HG02798 (cell line): ENCODE results near the gene CEP85.

Experiments used
- ATAC-seq: cut with Tn5 transposase; IDR thresholded peaks from one replicate; pipeline ENCODE4 v1.9.1; 2021; ENCODE audit warnings: mild to moderate bottlenecking; ENCODE audit not compliant: unreplicated experiment, poor library complexity

The CEP85 gene

GRCh38 chr1:26275580-26276431, 41.8 kb downstream of the CEP85 start:
- ATAC-seq, result no peak

- ATAC-seq, result no peak
Observed at GRCh38 chr1:26276432-26276838, 42.4 kb downstream of the CEP85 start.

GRCh38 chr1:26277261-26277661, 43.3 kb downstream of the CEP85 start:
- no peak for ATAC-seq

- ATAC-seq, result no peak
Observed at GRCh38 chr1:26277719-26278118, 43.7 kb downstream of the CEP85 start.

GRCh38 chr1:26278303-26278702, 44.3 kb downstream of the CEP85 start:
- ATAC-seq, result no peak

DNA sequence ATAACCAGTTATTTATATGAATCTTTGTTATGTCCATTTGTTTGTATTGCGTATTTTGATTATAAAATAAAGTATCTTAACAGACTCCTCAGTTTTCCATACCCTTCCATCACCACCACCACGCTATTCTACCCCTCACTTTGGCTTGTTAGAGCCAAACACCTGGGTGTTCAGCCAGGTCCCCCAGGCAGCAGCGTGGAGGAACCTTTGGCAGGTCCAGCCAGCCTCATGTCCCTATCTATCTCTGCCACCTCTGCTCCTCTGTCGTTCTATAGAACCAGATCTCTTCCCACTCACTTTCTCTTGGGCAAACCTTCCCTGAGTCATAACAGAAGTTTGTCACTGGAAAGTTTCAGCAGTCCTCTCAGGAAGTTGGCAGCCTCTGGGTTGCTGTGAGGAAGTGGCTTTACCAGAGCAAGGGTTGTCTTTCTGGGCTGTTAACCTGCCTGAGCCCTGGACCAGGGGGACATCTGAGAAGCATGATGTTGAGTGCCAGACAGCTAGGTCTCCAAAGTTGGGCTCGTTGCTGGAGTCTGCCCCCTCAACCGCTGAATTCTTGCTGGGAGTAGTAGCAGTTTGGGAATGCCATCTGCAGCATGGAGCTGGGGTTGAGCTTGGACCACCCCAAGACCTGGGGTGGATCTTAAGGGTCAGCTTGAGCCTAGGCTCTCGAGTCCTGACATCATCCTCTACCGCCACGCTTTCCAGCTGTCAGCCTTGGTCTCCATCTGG, 44.9 kb downstream of the CEP85 start:
- ATAC-seq, result no peak

GRCh38 chr1:26279456-26280332, 45.7 kb downstream of the CEP85 start, which contains the start of gene SH3BGRL3:
TSS of gene SH3BGRL3 (plus strand) at chr1:26280086. CDS start at chr1:26280156, 70 bp downstream.
- peak; percentile 76 for ATAC-seq

- no peak for ATAC-seq
Observed at GRCh38 chr1:26280333-26281042, 46.5 kb downstream of the CEP85 start.

- ATAC-seq, result no peak
Observed at GRCh38 chr1:26281091-26281958, 47.3 kb downstream of the CEP85 start.

- ATAC-seq, result no peak
Observed at GRCh38 chr1:26281971-26282370, 48.0 kb downstream of the CEP85 start.

GRCh38 chr1:26282401-26282918, 48.5 kb downstream of the CEP85 start:
- no peak for ATAC-seq

DNA sequence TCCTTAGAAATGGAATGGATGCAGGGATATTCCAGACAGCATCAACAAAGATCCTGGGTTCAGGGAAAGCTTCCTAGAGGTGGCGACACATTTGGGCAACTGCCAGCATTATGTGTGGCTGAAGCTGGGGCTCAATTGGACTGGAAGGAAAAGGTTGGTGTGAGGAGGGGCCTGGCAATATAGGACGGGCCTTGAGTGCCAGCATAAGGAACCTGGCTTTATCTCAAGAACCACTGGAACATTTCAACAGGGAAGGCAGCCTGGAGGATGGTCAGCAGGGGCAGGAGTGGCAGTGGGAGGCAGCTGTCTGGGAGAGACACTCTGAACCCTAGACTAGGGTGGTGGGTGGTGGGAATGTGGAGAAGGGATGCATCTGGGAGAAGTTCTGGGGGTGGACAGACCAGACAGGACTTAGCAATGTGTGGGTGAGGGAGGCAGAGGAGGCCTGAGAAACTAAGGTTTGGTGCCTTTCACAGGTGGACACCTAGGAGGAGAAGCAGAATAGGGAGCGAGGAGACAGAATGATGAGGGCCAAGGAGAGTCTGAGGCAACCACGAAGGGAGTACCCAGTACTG, 49.4 kb downstream of the CEP85 start:
- ATAC-seq, result no peak

DNA sequence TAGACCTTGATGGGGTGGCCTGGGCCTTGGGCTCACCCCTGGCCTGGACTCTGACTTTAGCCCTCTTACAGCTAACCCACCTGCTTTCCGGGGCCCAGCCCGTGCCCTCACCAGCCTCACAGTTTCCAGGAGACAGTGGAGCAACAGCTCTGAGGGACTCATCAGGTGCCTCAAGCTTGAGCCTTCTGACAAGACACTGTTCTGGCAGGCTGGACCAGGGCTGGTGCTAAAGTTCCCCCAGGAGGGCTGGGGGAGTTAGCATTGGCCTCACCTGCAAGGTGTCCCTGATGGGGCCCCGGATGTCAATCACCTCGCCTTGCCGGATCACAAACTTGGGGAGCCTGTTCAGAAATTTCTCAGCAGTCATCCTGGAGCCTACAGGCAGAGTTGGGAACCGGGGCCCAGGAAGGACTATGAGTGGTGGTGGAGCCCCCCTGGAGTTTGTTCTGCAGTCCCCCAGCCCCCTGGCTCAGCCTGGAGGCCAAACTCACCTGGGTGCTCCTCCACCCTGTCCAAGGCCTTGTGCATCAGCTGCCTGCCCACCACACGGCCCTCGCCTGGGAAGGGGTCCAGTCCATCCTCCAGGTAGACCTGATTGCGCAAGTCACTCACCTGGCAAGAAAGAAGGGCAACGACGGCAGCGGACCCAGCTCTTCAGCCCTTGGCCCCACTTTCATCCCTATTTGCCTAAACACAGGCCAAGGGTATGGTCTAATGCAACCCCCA, 50.0 kb downstream of the CEP85 start:
- no peak for ATAC-seq

DNA sequence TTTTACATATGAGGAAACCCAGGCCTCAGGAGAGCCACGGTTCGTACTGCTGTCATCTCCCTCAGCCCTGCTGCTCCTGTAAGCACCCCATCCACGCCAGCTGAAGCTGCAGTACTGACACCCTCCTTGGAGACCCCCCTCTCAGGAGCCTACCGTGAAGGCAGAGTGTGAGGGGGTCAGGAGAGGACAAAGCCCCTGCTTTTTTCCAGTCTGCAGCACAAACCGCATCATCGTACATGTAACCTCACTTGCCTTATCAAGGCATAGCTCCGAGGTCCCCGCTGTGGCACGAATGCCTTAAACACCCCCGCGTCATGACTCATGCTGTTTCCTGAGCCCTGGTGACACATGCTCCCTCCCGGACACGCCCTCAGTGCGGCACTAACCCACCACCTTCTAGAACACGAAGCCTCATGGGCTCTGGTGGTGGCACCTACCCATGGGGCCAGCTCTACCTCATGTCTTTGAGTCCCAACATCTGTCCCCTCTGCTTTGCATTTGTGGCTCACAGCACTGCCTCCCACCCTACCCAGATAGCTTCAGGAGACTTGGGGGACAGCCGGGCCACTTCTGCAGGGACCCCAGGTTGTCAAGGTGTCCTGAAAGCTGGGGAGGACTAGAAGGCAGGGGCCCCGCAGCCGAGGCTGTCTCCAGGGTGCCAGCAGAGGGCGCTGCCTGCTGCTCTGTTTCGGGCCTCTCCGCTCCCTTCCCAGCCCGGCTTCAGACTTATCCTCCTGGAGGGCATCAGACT, 50.8 kb downstream of the CEP85 start:
- peak; percentile 30 for ATAC-seq

DNA sequence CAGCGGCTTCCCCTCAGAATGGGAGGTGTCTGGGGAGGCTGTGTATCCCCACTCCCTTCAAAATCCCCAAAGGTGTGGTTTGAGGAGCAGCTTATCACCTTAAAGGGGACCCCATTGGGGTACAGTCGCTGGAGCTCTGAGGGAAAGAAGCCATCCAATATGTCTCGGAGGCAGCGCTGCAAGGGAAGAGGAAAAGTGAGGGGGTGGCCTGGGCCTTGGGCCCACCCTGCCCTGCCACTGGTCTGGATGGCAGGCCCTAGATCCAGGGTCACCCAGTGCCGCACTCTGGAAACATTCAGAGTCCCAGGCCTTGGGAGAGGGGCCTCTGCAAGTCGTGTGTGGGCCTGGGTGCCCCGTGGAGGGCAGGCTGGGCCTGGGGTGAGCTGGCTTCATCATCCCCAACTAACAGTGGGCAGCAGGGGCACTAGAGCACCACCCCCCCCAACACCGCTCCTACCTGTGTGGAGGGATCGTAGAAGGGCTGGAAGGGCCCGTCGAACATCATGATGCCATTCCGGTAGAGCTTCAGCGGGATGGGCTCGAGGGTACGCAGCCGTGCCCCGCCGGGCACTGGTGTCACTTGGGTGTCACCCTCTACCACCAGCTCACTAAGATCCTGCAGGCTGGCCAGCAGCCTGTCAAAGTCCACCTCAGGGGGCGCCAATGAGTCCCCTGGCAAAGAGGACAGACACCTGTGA, 51.5 kb downstream of the CEP85 start:
- ATAC-seq, result no peak

- no peak for ATAC-seq
Observed at GRCh38 chr1:26286064-26286416, 52.0 kb downstream of the CEP85 start.
